GM12865 (cell line): ENCODE results near the gene HAP1.

Experiments
- DNase-seq: peaks from one replicate; pipeline ENCODE4 v3.0.0; 2010; ENCODE audit warnings: low read depth
- H3K4me3 ChIP-seq: 2 replicates; pipeline ENCODE4 v1.5.1; 2011; ENCODE audit warnings: mild to moderate bottlenecking, low read depth, low read length, control low read depth
- TF ChIP-seq, protein P1 (sequence below): IDR thresholded peaks from 2 replicates; pipeline ENCODE4 v1.5.1; 2011; ENCODE audit warnings: low read length, control low read depth, low read depth, inconsistent platforms; ENCODE audit not compliant: insufficient read depth; ENCODE audit errors: missing control alignments

The HAP1 gene

GRCh38 chr17:41769985-41770384, 35.5 kb upstream of the HAP1 start:
- TF ChIP-seq, protein P1, sequence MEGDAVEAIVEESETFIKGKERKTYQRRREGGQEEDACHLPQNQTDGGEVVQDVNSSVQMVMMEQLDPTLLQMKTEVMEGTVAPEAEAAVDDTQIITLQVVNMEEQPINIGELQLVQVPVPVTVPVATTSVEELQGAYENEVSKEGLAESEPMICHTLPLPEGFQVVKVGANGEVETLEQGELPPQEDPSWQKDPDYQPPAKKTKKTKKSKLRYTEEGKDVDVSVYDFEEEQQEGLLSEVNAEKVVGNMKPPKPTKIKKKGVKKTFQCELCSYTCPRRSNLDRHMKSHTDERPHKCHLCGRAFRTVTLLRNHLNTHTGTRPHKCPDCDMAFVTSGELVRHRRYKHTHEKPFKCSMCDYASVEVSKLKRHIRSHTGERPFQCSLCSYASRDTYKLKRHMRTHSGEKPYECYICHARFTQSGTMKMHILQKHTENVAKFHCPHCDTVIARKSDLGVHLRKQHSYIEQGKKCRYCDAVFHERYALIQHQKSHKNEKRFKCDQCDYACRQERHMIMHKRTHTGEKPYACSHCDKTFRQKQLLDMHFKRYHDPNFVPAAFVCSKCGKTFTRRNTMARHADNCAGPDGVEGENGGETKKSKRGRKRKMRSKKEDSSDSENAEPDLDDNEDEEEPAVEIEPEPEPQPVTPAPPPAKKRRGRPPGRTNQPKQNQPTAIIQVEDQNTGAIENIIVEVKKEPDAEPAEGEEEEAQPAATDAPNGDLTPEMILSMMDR = no peak
- peak overlapping the region; percentile 77 for H3K4me3 ChIP-seq
- DNase-seq = no peak

- no peak overlapping the region for H3K4me3 ChIP-seq
- no peak for DNase-seq
- TF ChIP-seq, protein P1 = no peak
These were observed 35.0 kb upstream of the HAP1 start for GRCh38 chr17:41769346-41769862.

GRCh38 chr17:41768682-41769288, 34.3 kb upstream of the HAP1 start:
- H3K4me3 ChIP-seq = no peak overlapping the region
- DNase-seq = no peak

DNA sequence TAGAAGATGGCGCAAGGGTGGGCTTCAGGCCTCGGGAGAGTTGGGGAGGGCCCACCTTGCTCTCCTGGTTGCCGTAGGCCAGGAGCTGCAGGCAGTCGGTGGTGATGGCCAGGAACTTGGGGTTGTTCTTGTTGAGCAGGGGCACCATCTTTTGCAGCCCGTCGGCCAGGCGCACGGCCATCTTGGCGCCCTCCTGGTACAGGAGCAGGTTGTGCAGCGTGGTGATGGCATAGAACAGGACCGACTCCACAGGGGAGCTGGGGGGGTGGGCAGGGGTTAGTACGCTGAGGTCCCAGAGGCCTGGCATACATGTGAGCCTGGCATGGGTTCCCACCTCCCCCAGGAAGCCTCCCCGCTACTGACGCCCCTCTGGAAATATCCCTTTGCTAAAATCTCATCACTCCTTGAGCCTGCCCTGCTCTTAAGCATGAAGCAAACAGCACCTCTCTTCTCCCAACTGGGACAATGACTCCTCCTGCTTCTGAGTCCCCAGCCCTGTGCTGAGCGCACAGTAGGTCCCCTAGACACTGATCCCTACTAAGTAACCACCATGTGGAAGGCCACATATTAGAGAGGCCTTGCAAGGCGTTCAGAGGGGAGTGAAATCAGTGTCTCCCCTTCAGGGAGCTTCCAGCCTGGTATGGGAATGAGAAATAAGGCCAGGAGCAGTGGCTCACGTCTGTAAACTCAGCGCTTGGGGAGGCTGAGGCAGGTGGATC, 33.0 kb upstream of the HAP1 start:
- DNase-seq = no peak
- TF ChIP-seq, protein P1 = no peak
- H3K4me3 ChIP-seq = no peak overlapping the region

More at GRCh38 chr17:41768682-41769288, 34.3 kb upstream of the HAP1 start:
- TF ChIP-seq, protein P1 = no peak

- DNase-seq = no peak
- TF ChIP-seq, protein P1 = no peak
- H3K4me3 ChIP-seq = no peak overlapping the region
These were observed 31.7 kb upstream of the HAP1 start for GRCh38 chr17:41766135-41766534.

GRCh38 chr17:41763327-41763726, 28.9 kb upstream of the HAP1 start:
- TF ChIP-seq, protein P1 = no peak
- H3K4me3 ChIP-seq = no peak overlapping the region
- DNase-seq = no peak
